ENCODE results near the gene TEX26.
"Not testable (repeated sequence)": the region's sequence is repeated elsewhere in the genome, so short reads cannot be mapped to it uniquely, and the experiment has no call there.

TEX26 gene

GRCh38 chr13:30918662-30919405 is 13.6 kb upstream of the TEX26 start:
- DNase-seq (ENCODE audit: low read depth) = no peak

DNA sequence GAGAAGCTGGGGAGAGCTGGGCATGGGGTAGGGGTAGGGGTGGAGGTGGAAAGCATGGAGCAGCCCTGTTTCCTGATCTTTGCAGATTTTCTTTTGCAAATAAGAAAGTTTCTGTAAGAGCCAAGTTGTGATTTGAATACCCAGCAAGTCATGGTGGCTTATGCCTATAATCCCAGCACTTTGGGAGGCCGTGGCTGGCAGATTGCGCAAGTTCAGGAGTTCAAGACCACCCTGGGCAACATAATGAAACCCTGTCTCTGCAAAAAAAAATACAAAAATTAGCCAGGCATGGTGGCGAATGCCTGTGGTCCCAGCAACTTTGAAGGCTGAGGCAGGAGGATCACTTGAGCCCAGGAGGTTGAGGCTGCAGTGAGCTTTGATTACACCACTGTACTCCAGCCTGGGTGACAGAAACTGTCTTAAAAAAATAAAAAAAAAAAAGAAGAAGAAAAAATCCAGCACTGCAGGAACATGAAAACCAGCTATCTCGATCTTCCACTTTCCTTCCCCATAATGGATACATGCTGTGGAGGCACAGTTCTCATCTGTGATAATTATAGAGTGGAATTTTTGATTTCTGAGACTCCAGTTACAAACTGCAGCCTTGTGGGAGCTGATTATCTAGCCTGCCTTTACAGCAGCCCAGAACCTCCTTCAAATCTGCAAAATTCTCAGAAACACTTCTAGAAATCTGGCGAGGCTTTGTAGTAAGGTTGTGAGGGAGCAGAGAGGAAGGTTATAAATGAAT is 12.1 kb upstream of the TEX26 start:
- DNase-seq (ENCODE audit: low read depth) = no peak

- no peak for DNase-seq (ENCODE audit: low read depth)
Observed at GRCh38 chr13:30923418-30923817, 9.0 kb upstream of the TEX26 start.

- no peak for DNase-seq (ENCODE audit: low read depth)
Observed at GRCh38 chr13:30924721-30925120, 7.7 kb upstream of the TEX26 start.

DNA sequence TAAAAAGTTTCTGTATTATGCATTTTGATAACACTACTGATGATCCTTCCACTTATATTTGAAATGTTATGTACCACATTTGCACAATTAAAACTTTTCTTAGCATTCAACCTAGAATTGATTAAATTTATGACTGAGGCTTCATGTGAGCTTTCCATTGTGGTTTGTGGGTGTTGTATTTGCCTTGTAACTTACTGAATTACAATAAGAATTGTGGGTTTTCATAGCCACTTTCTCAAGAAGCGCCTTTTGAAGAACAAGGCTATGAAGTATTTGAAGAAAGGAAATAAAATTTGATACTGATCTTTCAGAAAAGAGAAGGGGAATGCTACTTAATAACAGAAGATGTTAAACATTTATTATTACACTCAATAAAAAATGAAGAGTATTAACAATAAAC is 7.0 kb upstream of the TEX26 start:
- no peak for DNase-seq (ENCODE audit: low read depth)

DNA sequence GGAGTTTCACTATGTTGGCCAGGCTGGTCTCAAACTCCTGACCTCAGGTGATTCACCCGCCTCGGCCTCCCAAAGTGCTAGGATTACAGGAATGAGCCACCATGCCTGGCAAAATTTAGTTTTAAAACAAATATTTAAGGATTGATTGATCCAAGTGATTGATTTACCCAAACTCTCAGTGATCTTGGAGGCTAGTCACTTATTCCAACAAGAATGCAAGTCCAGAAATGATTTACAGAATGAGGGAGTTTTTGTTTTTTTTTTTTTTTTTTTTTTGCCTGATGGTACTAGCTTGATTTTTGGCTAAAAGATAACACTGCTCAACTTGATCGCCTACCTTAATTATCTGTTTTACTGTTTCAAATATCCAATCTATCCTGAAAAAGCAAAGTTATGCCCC is 5.7 kb upstream of the TEX26 start:
- DNase-seq (ENCODE audit: low read depth) = no peak

GRCh38 chr13:30927188-30927587 is 5.3 kb upstream of the TEX26 start:
- not testable (repeated sequence) for DNase-seq (ENCODE audit: low read depth)

- no peak for DNase-seq (ENCODE audit: low read depth)
Observed at GRCh38 chr13:30927595-30927994, 4.9 kb upstream of the TEX26 start.

DNA sequence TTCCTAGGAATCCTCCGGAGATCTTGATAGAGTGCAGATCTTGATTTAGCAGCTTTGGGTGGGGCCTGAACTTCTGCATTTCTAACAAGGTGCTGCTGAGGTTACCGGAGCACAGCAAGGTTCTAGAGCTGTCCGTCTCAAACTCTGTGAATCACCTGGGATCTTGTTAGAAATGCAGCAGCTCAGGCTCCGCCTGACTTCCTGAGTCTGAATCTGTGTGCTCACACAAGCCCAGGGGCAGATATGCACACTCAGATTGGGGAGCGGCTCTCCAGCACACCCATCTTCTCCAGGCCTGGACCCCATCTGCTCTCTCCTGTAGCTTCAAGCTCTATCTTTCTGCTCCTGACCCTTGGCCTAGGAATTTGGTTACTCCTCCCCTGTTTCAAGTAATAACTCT is 3.5 kb upstream of the TEX26 start:
- no peak for DNase-seq (ENCODE audit: low read depth)

GRCh38 chr13:30933354-30933670 is 856 bp downstream of the TEX26 start:
- DNase-seq (ENCODE audit: low read depth) = no peak

- DNase-seq (ENCODE audit: low read depth) = no peak
Observed at GRCh38 chr13:30934381-30934780, 1.9 kb downstream of the TEX26 start.

DNA sequence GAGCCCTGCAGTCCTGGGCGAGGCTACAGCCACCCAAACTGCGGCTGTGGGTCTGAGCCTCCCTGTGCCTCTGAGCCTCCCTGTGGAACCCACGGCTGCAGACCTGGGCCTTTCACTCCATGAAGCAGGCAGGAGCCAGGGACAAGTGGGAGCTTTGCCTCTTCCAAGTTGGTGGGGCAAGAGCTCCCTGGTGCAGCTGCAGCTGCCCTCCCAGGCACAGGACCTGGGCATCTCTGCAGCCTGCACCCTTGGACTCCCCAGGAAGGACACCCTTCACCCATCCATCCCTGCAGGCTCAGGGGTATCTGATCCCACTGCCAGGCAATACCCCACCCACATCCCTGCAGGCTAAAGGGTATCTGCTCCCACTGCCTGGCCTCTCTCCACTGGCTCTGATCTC is 2.3 kb downstream of the TEX26 start:
- DNase-seq (ENCODE audit: low read depth) = no peak

DNA sequence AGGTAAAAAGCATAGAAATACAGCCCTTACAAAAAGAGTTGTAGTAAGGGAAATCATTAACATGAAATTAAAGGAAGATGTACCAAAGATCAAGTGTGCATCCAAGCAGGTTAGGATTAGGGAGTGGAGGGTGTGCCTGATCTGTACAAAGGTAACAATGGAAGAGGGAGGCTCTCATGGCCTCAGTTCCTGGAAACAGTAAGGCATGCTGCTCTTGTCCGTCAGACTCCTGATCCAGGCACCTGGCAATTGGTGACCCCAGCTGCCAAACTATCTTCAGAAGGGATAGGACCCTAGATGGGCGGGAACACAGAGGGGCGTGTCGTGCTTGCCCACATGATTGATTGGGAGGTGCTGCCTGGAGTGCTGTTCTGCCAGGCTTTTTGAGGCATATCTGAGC is 4.5 kb downstream of the TEX26 start:
- DNase-seq (ENCODE audit: low read depth) = no peak

- DNase-seq (ENCODE audit: low read depth) = no peak
Observed at GRCh38 chr13:30943881-30944280, 11.4 kb downstream of the TEX26 start.

DNA sequence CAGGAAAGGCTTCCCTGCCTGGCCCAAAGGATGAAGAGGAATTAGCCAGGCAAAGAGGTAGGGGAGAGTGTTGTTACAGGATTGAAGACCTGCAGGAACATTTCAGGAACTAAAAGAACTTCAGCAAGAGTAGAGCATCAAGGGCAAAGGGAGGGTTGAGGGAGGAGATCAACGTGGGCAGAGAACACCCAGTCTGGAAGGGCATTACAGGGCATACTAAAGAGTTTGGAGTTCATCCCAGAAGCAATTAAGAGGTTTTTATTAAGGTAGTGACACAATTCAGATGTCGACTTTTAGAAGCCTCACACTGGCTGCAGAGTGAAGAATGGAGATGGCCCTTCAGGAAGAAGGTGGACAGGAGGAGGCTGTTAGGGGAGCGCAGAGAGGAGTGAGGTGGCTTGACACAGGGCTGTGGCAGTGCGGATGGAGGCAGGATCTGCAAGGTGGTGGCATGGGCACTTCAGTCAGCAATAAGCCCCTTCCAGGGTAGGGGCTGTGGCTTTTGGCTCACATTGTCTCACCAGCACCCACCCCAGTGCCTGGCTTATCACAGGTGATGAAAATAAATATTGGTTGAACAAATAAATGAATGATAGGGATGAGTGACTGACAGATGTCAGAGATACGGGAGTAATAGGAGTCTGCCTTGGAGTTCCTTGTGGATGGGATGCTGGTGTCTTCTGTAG is 24.9 kb downstream of the TEX26 start:
- no peak for DNase-seq (ENCODE audit: low read depth)

- DNase-seq (ENCODE audit: low read depth) = no peak
Observed at GRCh38 chr13:30959678-30960077, 27.2 kb downstream of the TEX26 start.

- DNase-seq (ENCODE audit: low read depth) = no peak
Observed at GRCh38 chr13:30963791-30964190, 31.3 kb downstream of the TEX26 start.

DNA sequence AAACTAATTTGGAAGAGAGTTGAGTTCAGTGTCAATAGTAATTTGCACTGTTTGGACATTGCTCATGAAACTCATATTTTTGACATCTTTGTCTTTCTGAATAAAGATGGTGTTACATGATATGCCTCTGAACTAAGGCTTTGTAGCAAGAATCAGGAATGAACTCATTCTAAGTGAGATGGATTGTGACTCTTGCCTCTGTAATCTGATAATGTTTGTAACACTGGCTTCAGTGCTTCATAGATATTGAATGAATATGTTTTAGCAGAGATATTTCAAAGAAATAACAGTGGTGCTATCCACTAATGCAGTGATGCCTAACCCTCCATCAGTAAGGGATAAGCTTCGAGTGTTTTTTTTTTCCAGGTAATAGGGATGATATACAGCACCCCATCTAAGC is 32.9 kb downstream of the TEX26 start:
- DNase-seq (ENCODE audit: low read depth) = no peak

DNA sequence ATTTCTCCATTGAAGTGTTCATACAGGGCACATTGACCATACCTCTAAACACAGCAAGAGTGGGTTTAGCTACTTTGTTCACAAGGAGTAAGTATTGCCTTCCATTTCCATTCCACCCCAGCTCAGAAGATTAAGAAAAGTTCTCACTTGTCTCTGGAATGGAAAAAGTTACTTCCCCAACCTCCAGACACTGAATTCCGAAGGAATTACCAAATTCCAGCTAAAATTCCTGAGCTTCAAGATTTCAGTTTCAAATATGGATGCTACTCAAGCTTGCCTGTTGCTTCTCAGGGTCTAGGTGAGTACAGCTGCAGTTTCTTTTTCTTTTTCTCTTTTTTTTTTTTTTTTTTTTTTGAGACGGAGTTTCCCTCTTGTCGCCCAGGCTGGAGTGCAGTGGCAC is 33.6 kb downstream of the TEX26 start:
- no peak for DNase-seq (ENCODE audit: low read depth)

DNA sequence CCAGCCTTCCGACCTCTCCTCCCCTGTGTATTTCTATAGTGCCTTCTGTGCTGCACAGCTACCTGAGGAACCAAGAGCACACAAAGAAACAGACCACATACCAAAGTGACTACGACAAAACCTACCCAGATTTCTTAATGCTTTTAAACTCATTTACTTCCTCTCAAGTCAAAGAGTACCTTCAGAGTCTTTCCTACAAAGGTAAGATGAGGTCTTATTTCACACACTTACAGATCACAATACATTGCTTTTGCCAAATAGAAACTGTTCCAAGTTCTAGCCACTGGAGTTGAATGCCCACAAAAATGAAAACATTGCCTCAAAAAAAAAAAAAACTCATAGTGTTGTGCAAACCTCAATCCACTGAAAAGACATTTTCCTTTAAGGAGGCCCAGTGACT is 36.4 kb downstream of the TEX26 start:
- DNase-seq (ENCODE audit: low read depth) = no peak

DNA sequence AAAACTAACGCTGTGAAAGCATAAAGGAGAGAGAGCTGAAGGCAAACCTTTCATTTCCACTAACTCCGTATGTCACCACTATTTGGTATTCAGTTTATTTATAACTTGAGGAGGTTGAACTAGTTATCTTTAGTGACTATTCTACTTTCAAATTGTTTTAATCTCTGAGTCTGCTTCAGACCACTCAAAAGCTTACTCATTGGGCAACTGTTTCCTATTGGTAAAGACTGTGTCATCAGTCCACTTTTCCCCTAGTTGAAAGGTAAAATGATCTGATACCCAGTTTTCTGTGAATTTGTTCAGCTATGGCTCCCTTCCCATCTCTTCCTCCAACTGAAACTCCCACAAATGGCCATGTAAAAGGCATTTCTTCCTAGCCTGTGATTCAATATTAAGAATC is 39.1 kb downstream of the TEX26 start:
- DNase-seq (ENCODE audit: low read depth) = no peak

- DNase-seq (ENCODE audit: low read depth) = no peak
Observed at GRCh38 chr13:30972888-30973377, 40.5 kb downstream of the TEX26 start.

GRCh38 chr13:30974350-30974749 is 41.9 kb downstream of the TEX26 start:
- no peak for DNase-seq (ENCODE audit: low read depth)

Measured in stimulated activated CD8-positive, alpha-beta memory T cell treated with anti-CD3 and anti-CD28 coated beads, Interleukin-4, amount 100 ng/mL, for 24 hours (primary cell).